Motor neuron (in vitro differentiated cells): ENCODE measurements around the gene CYP3A7. TPM values are rescaled to one million over a fixed set of nuclear protein-coding genes. Genes with fewer than 3 reads are reported as not detected.
"Not testable (repeated sequence)": the region's sequence is repeated elsewhere in the genome, so short reads cannot be mapped to it uniquely, and the experiment has no call there.

Experiments used
- ATAC-seq, 8 experiments: fragments of 200-7000 bp; cut with Tn5 transposase; replicated peaks in 6 of 8; 2 replicates each; pipeline ENCODE4 v1.8.0; 2021; ENCODE audit warnings: mild to moderate bottlenecking in 8 of 8, moderate library complexity in 8 of 8
- H3K27ac ChIP-seq, 2 donors: fragments of 250-450 bp; sonication (Bioruptor Pico); 2 replicates each; pipeline ENCODE4 v1.9.0; 2021; ENCODE audit warnings: antibody characterized with exemption in 2 of 2, mild to moderate bottlenecking in 2 of 2, moderate library complexity in 1 of 2
- H3K4me1 ChIP-seq, 2 donors: fragments of 250-450 bp; sonication (Bioruptor Pico); replicated peaks in 1 of 2; 2 replicates each; pipeline ENCODE4 v1.6.1; 2021; ENCODE audit warnings: antibody characterized with exemption in 2 of 2, mild to moderate bottlenecking in 2 of 2, moderate library complexity in 1 of 2
- H3K4me3 ChIP-seq, 5 donors: fragments of 250-450 bp; sonication (Bioruptor Pico); 2 replicates each; pipeline ENCODE4 v1.9.0; 2021; ENCODE audit warnings: antibody characterized with exemption in 5 of 5, mild to moderate bottlenecking in 5 of 5, moderate library complexity in 4 of 5
- WGBS, 10 experiments: fragments of 450-650 bp; shearing (Covaris generic); methylation state at CpG; one replicate each; pipeline ENCODE4 v1.0.0; 2022; 5-methylcytosine and 5-hydroxymethylcytosine counted together
- in situ Hi-C, 9 experiments: fragments of 400-800 bp; cut with MboI; loops; one replicate each; pipeline ENCODE4 v1.15.0; 2021; ENCODE audit warnings: low sequenced_read_pairs in 9 of 9, low pct_unique_long_range_greater_than_20kb in 2 of 9; ENCODE audit not compliant: unreplicated experiment in 9 of 9
- total RNA-seq, 8 experiments: library from RNA; unstranded; fragments of 300-600 nt; gene quantifications; 2 replicates each; pipeline versions ENCODE4 v1.2.3 to v1.2.4, GENCODE V29; 2022

The CYP3A7 gene
- total RNA-seq, 8 experiments from 2014 or later = 0.36 to 1.1 (median 0.57) TPM; not detected in 2

GRCh38 chr7:99666013-99666395, 69.0 kb downstream of the CYP3A7 start:
- Histone ChIP-seq H3K4me1 (no peaks in the 10 kb centered on the region), H3K27ac (no peak overlapping the region), H3K4me3 (no peak overlapping the region)
- in situ Hi-C loops = no loop called here
- 75 to 100% (median 88%) methylated on average over 1 of the region's 1 CpG; no CpG with 5 or more reads in 5 of the 10 experiments for WGBS, 10 experiments
- ATAC-seq = no peak

GRCh38 chr7:99665312-99666012, 69.5 kb downstream of the CYP3A7 start:
- Histone ChIP-seq H3K27ac (no peak overlapping the region), H3K4me1 (no peaks in the 10 kb centered on the region), H3K4me3 (no peak overlapping the region)
- whole genome bisulfite sequencing, 10 experiments = 20 to 100% (median 95%) methylated on average over 1 to 3 of the region's 3 CpGs; no CpG with 5 or more reads in 2 of the 10 experiments
- ATAC-seq = no peak
- in situ Hi-C loops = no loop called here

DNA sequence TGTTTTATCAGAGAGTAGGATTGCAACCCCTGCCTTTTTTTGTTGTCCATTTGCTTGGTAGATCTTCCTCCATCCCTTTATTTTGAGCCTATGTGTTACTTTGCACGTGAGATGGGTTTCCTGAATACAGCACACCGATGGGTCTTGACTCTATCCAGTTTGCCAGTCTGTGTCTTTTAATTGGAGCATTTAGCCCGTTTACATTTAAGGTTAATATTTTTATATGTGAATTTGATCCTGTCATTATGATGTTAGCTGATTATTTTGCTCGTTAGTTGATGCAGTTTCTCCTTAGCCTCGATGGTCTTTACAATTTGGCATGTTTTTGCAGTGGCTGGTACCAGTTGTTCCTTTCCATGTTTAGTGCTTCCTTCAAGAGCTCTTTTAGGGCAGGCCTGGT, 77.1 kb downstream of the CYP3A7 start:
- in situ Hi-C loops, H3K4me3 ChIP-seq, H3K4me1 ChIP-seq, H3K27ac ChIP-seq, ATAC-seq: not testable (repeated sequence)
- WGBS, 10 experiments = 17 to 100% (median 86%) methylated on average over 1 to 5 of the region's 5 CpGs; no CpG with 5 or more reads in 5 of the 10 experiments

Other genes starting within 250 kb of the CYP3A7 start
- 10 to 100 TPM; 17.0 to 34.9 (median 19.5) TPM for gene ZNF394, start 234.9 kb downstream of the CYP3A7 start, total RNA-seq
- 10 to 100 TPM in 7 of 8 experiments, 1 to 10 TPM in 1; 9.0 to 19.7 (median 17.1) TPM for gene ZKSCAN5, start 230.5 kb downstream of the CYP3A7 start, total RNA-seq
- 10 to 100 TPM in 6 of 8 experiments, 1 to 10 TPM in 2; 6.6 to 18.6 (median 13.7) TPM for gene FAM200A, start 183.1 kb downstream of the CYP3A7 start, total RNA-seq
- 100 to 1,000 TPM in 1 of 8 experiments, 10 to 100 TPM in 7; 38.8 to 124 (median 63.6) TPM for gene ZNF655, start 176.6 kb downstream of the CYP3A7 start, total RNA-seq
- gene TMEM225B, start 136.9 kb downstream of the CYP3A7 start, total RNA-seq = 1 to 10 TPM in 5 of 8 experiments, under 1 TPM in 2, not detected in 1; 0.40 to 2.0 (median 1.7) TPM
- 10 to 100 TPM in 7 of 8 experiments, 1 to 10 TPM in 1; 8.2 to 22.4 (median 12.7) TPM for gene ZSCAN25, start 118.2 kb downstream of the CYP3A7 start, total RNA-seq
- gene CYP3A5, start 55.2 kb downstream of the CYP3A7 start, total RNA-seq = 10 to 100 TPM in 1 of 8 experiments, 1 to 10 TPM in 7; 2.4 to 20.2 (median 6.4) TPM
- gene CYP3A4, start 49.0 kb upstream of the CYP3A7 start, total RNA-seq = under 1 TPM in 5 of 8 experiments, not detected in 3; 0.11 to 0.33 (median 0.18) TPM
- under 1 TPM in 1 of 8 experiments, not detected in 7; 0.16 TPM for gene CYP3A43, start 92.8 kb upstream of the CYP3A7 start, total RNA-seq
- under 1 TPM in 5 of 8 experiments, not detected in 3; 0.21 to 0.70 (median 0.62) TPM for gene OR2AE1, start 141.8 kb upstream of the CYP3A7 start, total RNA-seq
- gene TRIM4, start 184.3 kb upstream of the CYP3A7 start, total RNA-seq = 10 to 100 TPM in 5 of 8 experiments, 1 to 10 TPM in 2, not detected in 1; 8.5 to 37.9 (median 11.9) TPM
- gene GJC3, start 194.4 kb upstream of the CYP3A7 start, total RNA-seq = 1 to 10 TPM in 1 of 8 experiments, under 1 TPM in 5, not detected in 2; 0.18 to 3.7 (median 0.46) TPM
- 100 to 1,000 TPM in 1 of 8 experiments, 10 to 100 TPM in 2, 1 to 10 TPM in 1, under 1 TPM in 2, not detected in 2; 0.08 to 229 (median 12.5) TPM for gene AZGP1, start 240.8 kb upstream of the CYP3A7 start, total RNA-seq